ENCODE measurements around the gene OR2G2. TPM values are rescaled to one million over a fixed set of nuclear protein-coding genes. Genes with fewer than 3 reads are reported as not detected.

The OR2G2 gene
- total and polyA plus RNA-seq, 2 of the 8 experiments (the other 6 are each of a cell fraction or from before 2014, with no cell fraction given): not detected

DNA sequence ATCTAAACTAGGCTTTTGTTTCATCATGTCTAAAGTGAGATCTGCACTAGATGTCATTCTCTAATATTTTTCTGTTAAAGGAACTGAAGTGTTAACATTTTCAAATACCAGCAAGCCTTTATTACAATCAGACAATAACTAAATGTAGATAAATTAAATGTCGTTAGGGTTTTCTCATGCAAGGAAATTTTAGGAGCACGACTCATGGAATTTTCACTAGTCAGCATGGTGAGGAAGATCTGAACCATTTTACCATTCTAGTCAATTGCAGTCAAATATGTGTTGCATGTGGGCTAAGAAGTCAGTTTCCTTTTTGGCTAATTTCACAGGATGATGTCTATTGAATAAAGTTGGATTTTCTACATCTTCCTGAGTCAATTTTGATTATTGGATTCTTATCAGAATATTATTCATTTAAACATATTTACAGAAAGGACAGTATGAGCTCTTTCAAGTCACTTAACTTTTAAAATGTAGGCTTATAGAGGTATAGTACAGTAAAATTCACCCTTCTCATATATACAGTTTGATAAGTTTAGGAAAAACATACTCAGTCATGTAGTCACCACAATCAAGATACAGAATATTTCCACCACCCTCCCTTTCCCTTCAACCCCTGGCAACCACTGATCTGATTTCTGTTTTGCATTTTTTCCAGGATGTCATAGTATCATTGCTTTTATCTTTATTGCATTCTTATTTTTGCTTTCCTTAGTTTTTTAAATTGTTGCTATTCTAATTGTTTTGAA, 30.1 kb upstream of the OR2G2 start:
- Histone ChIP-seq H3K4me3 (ENCODE audit: extremely low read depth in 1 of 4, insufficient read depth in 2 of 4, low read depth in 3 of 4, low read length in 4 of 4) (no peak overlapping the region), H3K36me3 (ENCODE audit: control insufficient read depth in 2 of 4, insufficient read depth in 4 of 4, low read length in 3 of 4) (no peaks in the 10 kb centered on the region), H3K79me1 (ENCODE audit: low read depth, low read length) (no peaks in the 10 kb centered on the region), H3K23ac (ENCODE audit: insufficient read length) (no peak overlapping the region), H2BK12ac (ENCODE audit: low read depth, low read length) (no peak overlapping the region), H3K27ac (ENCODE audit: low read depth, low read length) (no peak overlapping the region), H3K27me3 (replicated peaks in 1 of 4; ENCODE audit: control insufficient read depth in 3 of 4, extremely low read depth in 1 of 4, insufficient read depth in 3 of 4, low read length in 3 of 4) (no peaks in the 10 kb centered on the region), H4K5ac (ENCODE audit: insufficient read length, low read depth, low read length) (no peak overlapping the region), H2AFZ (ENCODE audit: low read length) (no peak overlapping the region), H4K20me1 (replicated peaks in 1 of 2; ENCODE audit: control insufficient read depth in 1 of 2, insufficient read depth in 2 of 2, low read length in 2 of 2) (no peaks in the 10 kb centered on the region), H2AK5ac (ENCODE audit: low read depth, low read length) (no peak overlapping the region), H4K91ac (replicated peaks; ENCODE audit: insufficient read length, low read length) (no peak overlapping the region), H3K18ac (ENCODE audit: extremely low read depth, low read length) (no peak overlapping the region), H4K8ac (ENCODE audit: extremely low read depth, insufficient read depth, low read length) (no peak overlapping the region), H3K56ac (replicated peaks; ENCODE audit: insufficient read length, low read depth, low read length) (no peak overlapping the region), H3K9me3 (ENCODE audit: insufficient read depth in 2 of 2, low read depth in 1 of 2, low read length in 1 of 2) (peaks cover 11 to 46% of the 10 kb centered on the region in 2 experiments), H3K9ac (replicated peaks in 1 of 4; ENCODE audit: extremely low read depth in 1 of 4, low read depth in 3 of 4, low read length in 3 of 4) (no peak overlapping the region), H2BK5ac (ENCODE audit: low read depth, low read length) (no peak overlapping the region), H3K79me2 (ENCODE audit: control insufficient read depth in 1 of 2, insufficient read depth in 2 of 2, low read length in 2 of 2) (no peaks in the 10 kb centered on the region), H2BK120ac (replicated peaks; ENCODE audit: low read depth, low read length) (no peak overlapping the region), H3K4me2 (ENCODE audit: insufficient read depth in 1 of 2, low read depth in 2 of 2, low read length in 2 of 2) (no peak overlapping the region), H2BK15ac (ENCODE audit: low read length) (no peak overlapping the region), H2BK20ac (ENCODE audit: low read length) (no peak overlapping the region), H3K23me2 (ENCODE audit: low read depth, low read length) (no peaks in the 10 kb centered on the region), H3K14ac (ENCODE audit: insufficient read length) (no peak overlapping the region), H3K4me1 (replicated peaks in 1 of 4; ENCODE audit: control insufficient read depth in 3 of 4, insufficient read depth in 4 of 4, low read length in 3 of 4) (peaks cover 0 to 4% (median 0%) of the 10 kb centered on the region in 4 experiments; a peak in 2 of 7 replicates), H3K4ac (replicated peaks; ENCODE audit: insufficient read length, low read depth, low read length) (no peak overlapping the region)
- TF ChIP-seq TEAD4 (IDR thresholded peaks at IDR 0.05; ENCODE audit: low read depth, low read length) (no peak), RNF2 (IDR thresholded peaks at IDR 0.05; ENCODE audit: borderline replicate concordance, low read depth, low read length, missing control alignments, poor library complexity, severe bottlenecking) (no peak), BCL11A (IDR thresholded peaks at IDR 0.05; ENCODE audit: low read depth in 2 of 2, low read length in 2 of 2) (no peak), SP2 (IDR thresholded peaks at IDR 0.05; ENCODE audit: low read length) (no peak), CEBPB (IDR thresholded peaks at IDR 0.05; ENCODE audit: low read depth, low read length) (no peak), YY1 (IDR thresholded peaks at IDR 0.05; ENCODE audit: low read depth, low read length) (no peak)
- DNase-seq (ENCODE audit: low read depth in 1 of 2, low spot score in 2 of 2): no peak
- ChIA-PET CTCF (ENCODE audit: partially characterized antibody) (interaction anchor here (0.6 to 1.0 kb wide), 2 partner anchors 19 to 28 kb away, joined by 3 read pairs; no protein-coding TSS in a partner anchor), POLR2A (ENCODE audit: partially characterized antibody) (no interaction called here)
- 74% methylated on average over 2 of the region's 2 CpGs; no CpG with 5 or more reads in 1 of the 2 experiments for WGBS, 2 experiments (ENCODE audit: extremely low coverage in 1 of 2, insufficient coverage in 1 of 2, insufficient read length in 1 of 2, insufficient replicate concordance in 2 of 2, low coverage in 1 of 2, low lambda C conversion rate in 2 of 2, missing lambda C conversion rate in 1 of 2)
- FAIRE-seq: no peak
